Osteocyte (in vitro differentiated cells): ENCODE results near the gene ANKDD1B. TPM values are rescaled to one million over a fixed set of nuclear protein-coding genes. Genes with fewer than 3 reads are reported as not detected.

ENCODE experiments used
- DNase-seq: peaks from one replicate; pipeline ENCODE4 v3.0.0; 2021; ENCODE audit warnings: mixed read lengths; ENCODE audit not compliant: unreplicated experiment; ENCODE audit errors: extremely low spot score
- H3K27ac Mint-ChIP-seq: one replicate; pipeline ENCODE4 v1.8.0; 2021; ENCODE audit warnings: mild to moderate bottlenecking, mixed read lengths; ENCODE audit not compliant: unreplicated experiment
- H3K27me3 Mint-ChIP-seq: one replicate; pipeline ENCODE4 v1.8.0; 2021; ENCODE audit warnings: mixed read lengths; ENCODE audit not compliant: unreplicated experiment
- H3K36me3 Mint-ChIP-seq: one replicate; pipeline ENCODE4 v1.8.0; 2021; ENCODE audit warnings: mixed read lengths; ENCODE audit not compliant: unreplicated experiment
- H3K4me1 Mint-ChIP-seq: one replicate; pipeline ENCODE4 v1.8.0; 2021; ENCODE audit warnings: mixed read lengths; ENCODE audit not compliant: unreplicated experiment
- H3K4me3 Mint-ChIP-seq: one replicate; pipeline ENCODE4 v1.8.0; 2021; ENCODE audit warnings: mild to moderate bottlenecking, moderate library complexity, mixed read lengths; ENCODE audit not compliant: unreplicated experiment
- H3K9me3 Mint-ChIP-seq: one replicate; pipeline ENCODE4 v1.8.0; 2021; ENCODE audit warnings: mixed read lengths; ENCODE audit not compliant: unreplicated experiment
- CTCF ChIP-seq: fragments of 200-600 bp; sonication (generic); IDR thresholded peaks from 2 replicates; pipeline ENCODE4 v1.5.0; 2021; ENCODE audit warnings: antibody characterized with exemption, mild to moderate bottlenecking, moderate library complexity
- total RNA-seq: library from RNA; stranded (reverse); gene quantifications from 2 replicates; pipeline ENCODE4 v1.2.1, GENCODE V29; 2021

The ANKDD1B gene
- total RNA-seq, 1 donor from 2014 or later: 0.67 TPM

- DNase-seq: no peak
- H3K27ac Mint-ChIP-seq: no peak overlapping the region
- no peak for TF ChIP-seq CTCF
- no peaks in the 10 kb centered on the region for H3K9me3 Mint-ChIP-seq
- no peak overlapping the region for H3K4me3 Mint-ChIP-seq
- H3K27me3 Mint-ChIP-seq: no peaks in the 10 kb centered on the region
- no peaks in the 10 kb centered on the region for H3K4me1 Mint-ChIP-seq
- peaks cover 30% of the 10 kb centered on the region for H3K36me3 Mint-ChIP-seq
These were observed 90.6 kb downstream of the ANKDD1B start for GRCh38 chr5:75701856-75702255.

DNA sequence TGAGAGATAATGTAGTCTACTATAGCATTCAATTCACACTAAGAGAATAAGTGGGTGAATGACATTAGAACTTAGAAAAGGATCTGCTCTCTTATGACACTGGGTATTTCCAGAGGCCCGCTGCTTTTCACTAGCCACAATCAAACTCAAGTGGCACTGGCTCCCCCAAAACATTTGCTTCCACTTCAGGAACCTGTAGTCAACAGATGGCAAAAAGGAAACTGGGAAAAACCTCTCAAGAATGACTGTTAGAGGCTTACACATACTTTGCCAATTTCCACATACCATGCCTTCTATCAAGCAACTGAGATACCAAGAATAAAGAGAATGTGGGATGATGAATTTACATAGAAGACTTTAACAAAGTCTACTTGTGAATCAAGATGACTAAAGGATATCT lies 94.8 kb downstream of the ANKDD1B start:
- Mint-ChIP-seq H3K9me3 (no peaks in the 10 kb centered on the region), H3K4me3 (no peak overlapping the region), H3K27me3 (no peaks in the 10 kb centered on the region), H3K4me1 (no peaks in the 10 kb centered on the region), H3K27ac (no peak overlapping the region), H3K36me3 (peaks cover 21% of the 10 kb centered on the region)
- no peak for TF ChIP-seq CTCF
- no peak for DNase-seq

- no peaks in the 10 kb centered on the region for H3K27me3 Mint-ChIP-seq
- no peaks in the 10 kb centered on the region for H3K9me3 Mint-ChIP-seq
- H3K27ac Mint-ChIP-seq: no peak overlapping the region
- no peaks in the 10 kb centered on the region for H3K4me1 Mint-ChIP-seq
- peaks cover 20% of the 10 kb centered on the region for H3K36me3 Mint-ChIP-seq
- no peak for TF ChIP-seq CTCF
- no peak for DNase-seq
- H3K4me3 Mint-ChIP-seq: no peak overlapping the region
These were observed 95.5 kb downstream of the ANKDD1B start for GRCh38 chr5:75706775-75707174.

DNA sequence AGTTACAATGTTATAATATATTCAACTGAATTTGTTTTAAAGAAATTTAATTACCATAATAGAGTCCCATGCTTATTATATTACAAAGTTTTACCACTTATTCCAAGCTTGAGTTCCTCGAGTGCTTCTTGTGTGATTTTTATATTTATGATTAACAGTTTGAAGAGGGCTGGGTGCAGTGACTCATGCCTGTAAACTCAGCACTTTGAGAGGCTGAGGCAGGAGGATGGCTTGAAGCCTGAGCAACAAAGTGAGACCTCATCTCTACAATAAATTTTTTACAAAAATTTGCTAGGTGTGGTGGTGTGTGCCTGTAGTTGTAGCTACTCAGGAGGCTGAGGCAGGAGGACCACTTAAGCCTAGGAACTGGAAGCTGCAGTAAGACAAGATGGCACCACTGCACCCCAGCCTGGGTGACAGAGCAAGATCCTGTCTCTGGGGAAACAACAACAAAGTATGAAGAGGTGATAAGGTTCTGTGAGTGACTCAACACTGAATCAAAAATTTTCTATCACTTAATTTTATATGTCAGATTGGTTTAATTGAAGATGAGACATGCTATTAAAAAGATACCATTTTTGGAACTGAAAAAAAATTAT lies 96.8 kb downstream of the ANKDD1B start:
- no peak overlapping the region for H3K27ac Mint-ChIP-seq
- H3K36me3 Mint-ChIP-seq: peaks cover 10% of the 10 kb centered on the region
- no peaks in the 10 kb centered on the region for H3K27me3 Mint-ChIP-seq

DNA sequence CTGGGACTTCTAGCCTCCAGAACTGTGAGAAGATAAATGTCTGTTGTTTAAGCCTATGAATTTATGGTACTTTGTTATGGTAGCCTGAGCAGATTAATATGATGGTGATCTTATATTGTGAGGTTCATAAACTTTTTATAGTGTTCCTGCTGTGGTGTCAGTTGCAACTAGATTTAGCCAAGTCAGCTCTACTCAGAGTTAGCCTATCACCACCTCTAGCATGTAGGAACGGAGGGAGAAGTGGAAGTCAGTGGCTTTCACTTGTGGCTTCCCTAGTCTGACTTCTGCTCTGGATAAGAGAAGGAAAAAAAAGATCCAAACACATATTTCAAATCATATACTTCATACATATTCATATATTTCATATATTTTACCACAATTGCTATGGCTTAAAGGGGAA lies 99.4 kb downstream of the ANKDD1B start:
- Mint-ChIP-seq H3K9me3 (no peaks in the 10 kb centered on the region), H3K36me3 (peaks cover 6% of the 10 kb centered on the region), H3K27ac (no peak overlapping the region), H3K4me3 (no peak overlapping the region), H3K27me3 (no peaks in the 10 kb centered on the region), H3K4me1 (peaks cover 8% of the 10 kb centered on the region)
- DNase-seq: no peak
- no peak for TF ChIP-seq CTCF

More for the DNA sequence above, 96.8 kb downstream of the ANKDD1B start:
- Mint-ChIP-seq H3K4me1 (no peaks in the 10 kb centered on the region), H3K9me3 (no peaks in the 10 kb centered on the region), H3K4me3 (no peak overlapping the region)
- no peak for TF ChIP-seq CTCF
- DNase-seq: no peak
